DMS79 treated with DMSO at 0.1 percent for 48 hours (cell line): Measurements from ENCODE around the gene TRIM44.
"Not testable (repeated sequence)": the region's sequence is repeated elsewhere in the genome, so short reads cannot be mapped to it uniquely, and the experiment has no call there.

Experiments used
- DNase-seq: peaks from one replicate; lab custom pipeline; 2025; lab: John Stamatoyannopoulos, UW

The TRIM44 gene

GRCh38 chr11:35633827-35634423, 28.6 kb upstream of the TRIM44 start:
- DNase-seq: no peak

GRCh38 chr11:35635933-35636332, 26.6 kb upstream of the TRIM44 start:
- no peak for DNase-seq

GRCh38 chr11:35639591-35640179, 22.9 kb upstream of the TRIM44 start:
- DNase-seq: no peak

- DNase-seq: no peak
Observed at GRCh38 chr11:35641171-35641897, 21.2 kb upstream of the TRIM44 start.

GRCh38 chr11:35641964-35642363, 20.6 kb upstream of the TRIM44 start:
- DNase-seq: no peak

GRCh38 chr11:35647421-35648093, 15.0 kb upstream of the TRIM44 start:
- no peak for DNase-seq

GRCh38 chr11:35650006-35650405, 12.6 kb upstream of the TRIM44 start:
- DNase-seq: no peak

GRCh38 chr11:35650467-35650866, 12.1 kb upstream of the TRIM44 start:
- DNase-seq: no peak

- no peak for DNase-seq
Observed at GRCh38 chr11:35651263-35651662, 11.3 kb upstream of the TRIM44 start.

- not testable (repeated sequence) for DNase-seq
Observed at GRCh38 chr11:35652786-35653185, 9.8 kb upstream of the TRIM44 start.

GRCh38 chr11:35654711-35655110, 7.9 kb upstream of the TRIM44 start:
- no peak for DNase-seq

- no peak for DNase-seq
Observed at GRCh38 chr11:35655254-35655653, 7.3 kb upstream of the TRIM44 start.

GRCh38 chr11:35655856-35656255, 6.7 kb upstream of the TRIM44 start:
- DNase-seq: no peak

- DNase-seq: no peak
Observed at GRCh38 chr11:35658020-35658948, 4.3 kb upstream of the TRIM44 start.

GRCh38 chr11:35661534-35661933, 1.0 kb upstream of the TRIM44 start:
- peak; percentile 25 for DNase-seq

GRCh38 chr11:35662061-35662648, 420 bp upstream of the TRIM44 start:
- DNase-seq: peak; percentile 59

- no peak for DNase-seq
Observed at GRCh38 chr11:35663408-35663702, 780 bp downstream of the TRIM44 start.

GRCh38 chr11:35664977-35665441, 2.4 kb downstream of the TRIM44 start:
- DNase-seq: no peak

- DNase-seq: no peak
Observed at GRCh38 chr11:35667257-35667656, 4.7 kb downstream of the TRIM44 start.

GRCh38 chr11:35668350-35668749, 5.8 kb downstream of the TRIM44 start:
- DNase-seq: not testable (repeated sequence)

- no peak for DNase-seq
Observed at GRCh38 chr11:35671396-35672127, 9.0 kb downstream of the TRIM44 start.
